GM21737 (cell line): ENCODE results near the gene PRAMEF13.
"Not testable (repeated sequence)": the region's sequence is repeated elsewhere in the genome, so short reads cannot be mapped to it uniquely, and the experiment has no call there.

Experiments
- ATAC-seq: cut with Tn5 transposase; IDR thresholded peaks from one replicate; pipeline ENCODE4 v1.9.1; 2021; ENCODE audit warnings: mild to moderate bottlenecking, moderate library complexity; ENCODE audit not compliant: unreplicated experiment

The PRAMEF13 gene

GRCh38 chr1:13208712-13209111, 7.5 kb upstream of the PRAMEF13 start:
- not testable (repeated sequence) for ATAC-seq

- ATAC-seq, result not testable (repeated sequence)
Measured at GRCh38 chr1:13171548-13171947, 29.7 kb downstream of the PRAMEF13 start, which contains the start of gene PRAMEF9. PRAMEF9 (plus strand) TSS chr1:13171848; CDS start chr1:13175281, 3,433 bp downstream.

GRCh38 chr1:13165531-13165930, 35.7 kb downstream of the PRAMEF13 start, which contains the start of gene HNRNPCL4:
HNRNPCL4 (minus strand) TSS chr1:13165631; CDS start chr1:13165467, 164 bp downstream.
- not testable (repeated sequence) for ATAC-seq

- ATAC-seq, result not testable (repeated sequence)
Measured at GRCh38 chr1:13155909-13156308, 45.3 kb downstream of the PRAMEF13 start, which contains the start of gene PRAMEF26. PRAMEF26 (minus strand) TSS chr1:13156009; CDS start chr1:13153095, 2,914 bp downstream.
